MG63 (cell line): Measurements from ENCODE around the gene COL5A2. TPM values are rescaled to one million over a fixed set of nuclear protein-coding genes. Genes with fewer than 3 reads are reported as not detected.

Experiments
- DNase-seq: peaks from one replicate; pipeline ENCODE4 v3.0.0-alpha.2; 2020
- H3K27me3 ChIP-seq: fragments of 250-450 bp; sonication (Bioruptor Pico); 2 replicates; pipeline ENCODE4 v1.5.1; 2020; ENCODE audit warnings: mild to moderate bottlenecking, moderate library complexity
- H3K36me3 ChIP-seq: fragments of 250-450 bp; sonication (Bioruptor Pico); 2 replicates; pipeline ENCODE4 v1.5.1; 2020; ENCODE audit warnings: mild to moderate bottlenecking, moderate library complexity
- H3K4me3 ChIP-seq: fragments of 250-450 bp; sonication (Bioruptor Pico); 2 replicates; pipeline ENCODE4 v1.5.1; 2020; ENCODE audit warnings: mild to moderate bottlenecking, moderate library complexity
- H3K9me3 ChIP-seq: fragments of 250-450 bp; sonication (Bioruptor Pico); 2 replicates; pipeline ENCODE4 v1.5.1; 2020; ENCODE audit warnings: mild to moderate bottlenecking, moderate library complexity
- total RNA-seq: library from RNA; depleted of rRNA; stranded (reverse); fragments of >200 nt; shearing (Covaris generic); gene quantifications from 2 replicates; pipeline ENCODE4 v1.2.3, GENCODE V29; 2014; ENCODE audit warnings: low replicate concordance

COL5A2 gene
- total RNA-seq, 1 experiment from 2014 or later, result 488 TPM

DNA sequence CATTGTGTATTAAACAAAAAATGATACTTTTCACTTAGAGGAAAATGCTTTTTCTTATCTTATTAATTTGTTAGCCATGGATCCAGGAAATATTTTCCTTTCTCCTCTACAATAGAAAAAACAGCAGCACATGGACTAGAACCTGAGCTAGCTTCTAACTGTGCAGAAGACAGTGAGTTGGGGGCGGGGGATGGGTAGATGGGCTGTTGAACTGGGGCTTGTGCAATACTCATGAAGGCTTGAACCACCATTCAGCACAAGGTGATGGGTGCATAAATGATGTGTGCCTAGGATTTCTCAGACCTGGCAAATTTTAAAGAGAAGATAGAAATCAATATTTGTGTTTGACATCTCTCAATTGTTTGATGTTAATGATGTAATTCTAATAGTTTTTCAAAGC is 42.0 kb downstream of the COL5A2 start:
- DNase-seq, result peak; percentile 1
- peaks cover 42% of the 10 kb centered on the region for H3K36me3 ChIP-seq
- H3K9me3 ChIP-seq, result no peaks in the 10 kb centered on the region
- no peaks in the 10 kb centered on the region for H3K27me3 ChIP-seq
- no peak overlapping the region for H3K4me3 ChIP-seq

DNA sequence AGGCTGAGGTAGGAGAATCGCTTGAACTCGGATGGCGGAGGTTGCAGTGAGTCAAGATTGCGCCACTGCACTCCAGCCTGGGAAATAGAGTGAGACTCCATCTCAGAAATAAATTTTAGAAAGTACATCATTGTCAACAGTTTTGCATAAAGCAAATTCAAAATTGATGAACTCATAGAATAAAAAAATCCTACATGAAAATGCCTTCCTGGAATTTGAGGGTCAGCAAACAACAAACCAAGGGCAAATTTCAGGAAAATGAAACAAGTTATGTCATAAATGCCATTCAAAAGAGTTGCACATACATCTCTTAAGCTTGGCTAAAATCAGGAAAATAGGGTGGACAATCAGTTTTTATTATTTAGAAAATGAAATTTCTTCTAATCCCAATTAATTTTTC is 45.1 kb downstream of the COL5A2 start:
- peaks cover 40% of the 10 kb centered on the region for H3K36me3 ChIP-seq
- H3K27me3 ChIP-seq, result no peaks in the 10 kb centered on the region
- no peak overlapping the region for H3K4me3 ChIP-seq
- no peaks in the 10 kb centered on the region for H3K9me3 ChIP-seq
- no peak for DNase-seq

DNA sequence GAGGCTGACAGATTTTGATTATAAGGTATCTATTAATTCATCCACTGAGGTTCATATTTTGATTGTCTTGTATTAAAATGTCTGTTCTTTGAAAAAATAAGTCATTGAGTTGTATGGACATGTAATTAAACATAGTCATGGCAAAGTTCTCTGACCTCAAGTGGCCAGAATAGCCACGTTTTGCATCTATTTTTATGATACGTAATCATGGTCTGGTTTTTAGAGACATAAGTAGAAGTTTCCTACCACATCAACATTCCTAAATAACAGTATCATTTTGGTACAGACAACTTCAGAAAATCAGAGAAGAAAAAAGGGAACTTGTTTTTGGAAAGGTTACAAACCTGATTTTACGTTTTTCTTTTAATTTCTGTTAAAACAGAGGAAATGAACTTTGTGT is 47.6 kb downstream of the COL5A2 start:
- no peak overlapping the region for H3K4me3 ChIP-seq
- peaks cover 41% of the 10 kb centered on the region for H3K36me3 ChIP-seq
- H3K9me3 ChIP-seq, result no peaks in the 10 kb centered on the region
- no peaks in the 10 kb centered on the region for H3K27me3 ChIP-seq
- no peak for DNase-seq

DNA sequence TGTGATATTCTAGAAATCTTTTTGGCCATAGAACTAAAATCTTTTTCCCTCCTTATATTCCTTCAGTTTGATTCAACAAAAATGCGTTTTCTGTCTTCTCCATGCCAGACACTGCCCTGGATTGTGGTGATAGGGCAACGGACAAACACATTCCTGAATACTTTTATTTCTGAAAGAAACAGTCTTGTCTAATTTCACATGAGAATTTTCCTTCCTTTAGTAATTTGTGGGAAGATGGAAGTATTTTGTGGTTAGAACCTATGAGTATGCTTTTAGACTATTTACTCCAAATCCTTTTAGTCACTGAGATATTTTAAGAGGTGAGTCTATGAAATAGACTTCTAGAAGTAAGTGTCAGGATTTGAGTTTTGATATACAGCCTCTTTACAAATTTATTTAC is 49.6 kb downstream of the COL5A2 start:
- H3K9me3 ChIP-seq, result no peaks in the 10 kb centered on the region
- no peak overlapping the region for H3K4me3 ChIP-seq
- H3K27me3 ChIP-seq, result no peaks in the 10 kb centered on the region
- DNase-seq, result peak; percentile 30
- H3K36me3 ChIP-seq, result peaks cover 54% of the 10 kb centered on the region

DNA sequence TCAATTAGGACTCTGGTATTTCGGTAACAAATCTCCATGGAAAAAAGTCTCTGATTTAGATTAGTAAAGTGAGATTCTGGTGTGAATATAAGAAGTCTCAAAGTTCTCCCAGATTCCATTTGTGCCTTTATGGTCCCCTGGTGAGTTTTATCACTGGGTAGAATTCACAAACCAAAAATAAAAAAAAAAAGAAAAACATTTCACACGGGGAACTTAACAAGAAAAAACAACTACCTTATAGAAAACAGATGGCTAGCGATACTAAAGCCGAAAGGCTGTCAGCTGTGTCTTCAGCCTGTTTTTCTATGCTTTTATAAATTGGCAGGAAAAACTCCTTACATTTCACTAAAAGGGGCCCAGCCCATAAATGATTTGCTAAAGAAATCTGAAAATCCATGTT is 50.6 kb downstream of the COL5A2 start:
- Histone ChIP-seq H3K27me3 (no peaks in the 10 kb centered on the region), H3K4me3 (no peak overlapping the region)

DNA sequence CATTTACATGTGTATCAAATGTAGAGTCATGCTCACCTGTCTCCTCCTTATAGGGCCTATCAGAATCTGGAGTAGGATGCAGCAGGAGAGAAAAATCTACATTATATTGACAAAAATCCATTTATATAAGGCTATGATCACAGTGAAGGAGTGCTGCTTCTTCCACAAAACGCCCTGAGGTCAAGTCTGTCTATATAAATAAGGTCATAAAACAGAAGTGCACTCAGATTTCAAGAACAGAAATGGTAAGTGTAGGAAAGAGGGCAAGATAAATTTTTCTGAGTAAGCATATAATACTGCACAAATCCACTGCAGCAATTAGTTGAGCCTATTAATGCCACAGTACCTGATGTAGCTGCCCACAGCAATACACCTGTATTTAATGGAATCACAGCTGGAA is 51.8 kb downstream of the COL5A2 start:
- DNase-seq, result no peak
- no peaks in the 10 kb centered on the region for H3K9me3 ChIP-seq
- peaks cover 45% of the 10 kb centered on the region for H3K36me3 ChIP-seq
- H3K4me3 ChIP-seq, result no peak overlapping the region
- H3K27me3 ChIP-seq, result no peaks in the 10 kb centered on the region

More for the DNA sequence above, 50.6 kb downstream of the COL5A2 start:
- Histone ChIP-seq H3K36me3 (peaks cover 50% of the 10 kb centered on the region), H3K9me3 (no peaks in the 10 kb centered on the region)
- no peak for DNase-seq

DNA sequence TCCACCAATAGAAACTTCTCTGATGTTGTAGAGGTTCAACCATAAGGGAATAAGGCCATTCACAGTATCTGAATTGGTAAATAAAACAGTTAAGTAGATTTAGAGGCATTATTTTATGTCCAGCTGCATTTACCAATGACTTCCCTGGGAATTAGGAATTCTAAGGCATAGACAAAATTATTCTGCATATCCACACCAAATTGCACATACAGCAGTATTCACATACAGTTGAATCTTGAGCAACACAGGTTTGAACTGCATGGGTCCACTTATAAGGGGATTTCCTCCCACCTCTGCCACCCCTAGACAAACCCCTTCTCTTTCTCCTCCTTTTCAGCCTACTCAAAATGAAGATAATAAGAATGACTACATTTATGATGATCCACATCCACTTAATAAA is 54.4 kb downstream of the COL5A2 start:
- no peaks in the 10 kb centered on the region for H3K9me3 ChIP-seq
- no peak overlapping the region for H3K4me3 ChIP-seq
- no peaks in the 10 kb centered on the region for H3K27me3 ChIP-seq
- peaks cover 44% of the 10 kb centered on the region for H3K36me3 ChIP-seq
- no peak for DNase-seq

DNA sequence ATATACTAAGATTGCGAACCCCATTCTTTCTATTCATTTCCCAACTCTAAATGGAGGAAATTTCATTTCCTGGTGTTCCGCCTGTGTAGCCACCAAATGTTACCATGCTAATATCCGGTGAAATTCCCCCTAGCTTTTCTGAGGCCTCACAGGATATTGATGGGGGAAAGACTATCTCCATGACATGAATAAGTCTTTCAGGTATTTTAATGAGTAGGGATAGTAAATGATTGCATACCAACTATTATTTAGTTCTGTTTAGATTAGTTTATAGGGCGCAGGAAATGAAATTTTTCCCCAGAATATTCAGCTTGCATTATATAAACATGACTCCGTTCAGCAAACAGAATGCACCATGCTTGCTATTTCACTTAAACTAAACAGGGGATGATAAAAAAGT is 55.4 kb downstream of the COL5A2 start:
- DNase-seq, result no peak
- Histone ChIP-seq H3K36me3 (peaks cover 44% of the 10 kb centered on the region), H3K27me3 (no peaks in the 10 kb centered on the region), H3K4me3 (no peak overlapping the region), H3K9me3 (no peaks in the 10 kb centered on the region)

DNA sequence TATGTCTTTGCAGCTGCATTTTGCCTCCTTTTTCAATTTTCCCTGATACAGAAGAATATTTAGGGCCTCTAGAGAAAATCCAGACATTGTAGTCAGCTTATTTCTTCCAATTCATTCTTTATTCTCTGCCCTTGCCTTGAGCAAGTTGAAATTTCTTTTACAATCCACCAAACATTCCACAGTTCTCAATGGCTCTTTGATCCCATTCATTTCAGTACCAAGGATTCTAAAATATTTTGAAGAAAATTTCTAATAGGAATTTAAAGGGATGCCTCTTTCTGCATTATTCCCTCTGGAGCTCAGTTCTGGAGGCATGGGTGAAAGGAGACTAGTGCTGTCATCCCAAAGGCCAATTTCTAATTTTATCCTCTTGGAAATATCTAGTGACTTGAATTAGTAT is 61.2 kb downstream of the COL5A2 start:
- H3K9me3 ChIP-seq, result no peaks in the 10 kb centered on the region

DNA sequence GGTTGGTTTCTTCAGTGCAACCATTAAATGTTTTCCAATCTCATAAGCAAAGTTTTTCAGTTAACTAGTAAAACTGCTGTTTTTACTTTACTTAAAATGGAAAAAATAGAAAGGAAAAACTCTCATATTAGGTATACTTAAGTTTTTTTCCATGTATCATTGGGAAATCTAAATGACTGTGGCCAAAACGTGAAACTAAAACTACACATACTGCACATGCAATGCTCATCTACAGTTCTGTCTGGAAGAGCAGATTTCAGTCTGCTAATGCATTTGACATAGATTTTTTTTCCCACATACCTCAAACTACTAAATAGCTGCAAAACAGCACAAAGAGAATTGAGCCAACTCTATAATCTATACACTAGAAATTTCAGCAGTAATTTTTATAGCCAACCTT is 62.6 kb downstream of the COL5A2 start:
- H3K36me3 ChIP-seq, result peaks cover 14% of the 10 kb centered on the region
- no peaks in the 10 kb centered on the region for H3K27me3 ChIP-seq
- no peaks in the 10 kb centered on the region for H3K9me3 ChIP-seq
- no peak overlapping the region for H3K4me3 ChIP-seq
- DNase-seq, result no peak

More for the DNA sequence above, 61.2 kb downstream of the COL5A2 start:
- peaks cover 15% of the 10 kb centered on the region for H3K36me3 ChIP-seq
- H3K27me3 ChIP-seq, result no peaks in the 10 kb centered on the region
- no peak for DNase-seq
- no peak overlapping the region for H3K4me3 ChIP-seq

DNA sequence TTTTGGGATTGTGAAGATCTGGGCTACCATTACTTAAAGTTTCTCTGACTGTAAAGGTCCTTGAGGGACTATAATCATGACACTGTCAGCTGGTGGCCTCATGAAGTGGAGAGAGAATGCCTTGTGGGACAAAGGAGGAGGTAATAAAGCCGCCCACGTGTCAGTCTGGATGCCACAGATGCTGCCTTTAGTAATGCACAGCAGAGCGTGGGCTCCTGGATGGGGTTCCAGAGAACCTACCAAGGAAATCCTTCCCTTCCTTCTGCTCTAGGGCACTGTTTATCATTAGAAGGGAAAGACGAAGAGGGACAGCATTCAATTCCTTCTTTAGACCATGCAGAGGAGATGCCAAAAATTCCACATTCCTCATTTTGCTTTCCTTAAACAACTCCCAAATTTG is 63.5 kb downstream of the COL5A2 start:
- H3K36me3 ChIP-seq, result peaks cover 12% of the 10 kb centered on the region
- no peaks in the 10 kb centered on the region for H3K9me3 ChIP-seq
- DNase-seq, result no peak
- no peak overlapping the region for H3K4me3 ChIP-seq
- H3K27me3 ChIP-seq, result no peaks in the 10 kb centered on the region

DNA sequence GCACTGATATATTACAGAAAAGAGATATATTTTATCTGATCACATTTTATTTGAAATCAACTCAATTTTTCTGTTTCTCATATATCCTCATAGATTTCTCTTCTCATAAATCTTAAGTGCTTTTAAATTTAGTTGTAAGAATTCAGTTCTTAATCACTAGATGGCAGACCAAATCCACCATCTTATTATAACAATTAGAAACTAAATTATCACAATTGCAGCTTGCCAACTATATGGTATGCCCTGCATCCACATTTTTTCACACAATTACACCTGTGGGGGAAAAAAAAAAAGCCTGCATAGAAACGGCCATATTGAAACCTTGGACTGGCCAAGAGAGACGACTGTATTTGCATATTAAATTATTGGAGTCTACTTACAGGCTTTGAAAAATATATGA is 64.4 kb downstream of the COL5A2 start:
- Histone ChIP-seq H3K9me3 (no peaks in the 10 kb centered on the region), H3K36me3 (peaks cover 15% of the 10 kb centered on the region), H3K27me3 (no peaks in the 10 kb centered on the region), H3K4me3 (no peak overlapping the region)
- DNase-seq, result no peak

DNA sequence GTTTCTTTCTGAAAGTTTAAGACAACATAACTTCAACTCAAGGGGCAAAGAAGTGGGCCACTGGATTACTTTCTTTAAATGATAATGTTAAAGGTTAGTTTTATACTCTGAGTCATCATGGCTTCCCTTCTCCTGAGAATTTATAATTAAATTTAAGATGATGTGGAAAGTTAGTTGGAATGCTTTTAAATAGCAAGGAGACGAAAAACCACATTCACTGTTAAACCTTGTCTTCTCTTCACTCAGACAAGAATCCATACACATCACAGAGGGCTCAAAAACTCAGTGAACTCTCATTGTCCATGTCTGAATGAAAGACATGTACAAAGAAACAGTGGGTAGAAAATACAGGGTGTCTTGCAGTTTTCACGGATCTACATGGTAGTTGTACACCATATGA is 65.6 kb downstream of the COL5A2 start:
- no peak for DNase-seq
- Histone ChIP-seq H3K9me3 (no peaks in the 10 kb centered on the region), H3K27me3 (no peaks in the 10 kb centered on the region), H3K36me3 (peaks cover 27% of the 10 kb centered on the region), H3K4me3 (no peak overlapping the region)

DNA sequence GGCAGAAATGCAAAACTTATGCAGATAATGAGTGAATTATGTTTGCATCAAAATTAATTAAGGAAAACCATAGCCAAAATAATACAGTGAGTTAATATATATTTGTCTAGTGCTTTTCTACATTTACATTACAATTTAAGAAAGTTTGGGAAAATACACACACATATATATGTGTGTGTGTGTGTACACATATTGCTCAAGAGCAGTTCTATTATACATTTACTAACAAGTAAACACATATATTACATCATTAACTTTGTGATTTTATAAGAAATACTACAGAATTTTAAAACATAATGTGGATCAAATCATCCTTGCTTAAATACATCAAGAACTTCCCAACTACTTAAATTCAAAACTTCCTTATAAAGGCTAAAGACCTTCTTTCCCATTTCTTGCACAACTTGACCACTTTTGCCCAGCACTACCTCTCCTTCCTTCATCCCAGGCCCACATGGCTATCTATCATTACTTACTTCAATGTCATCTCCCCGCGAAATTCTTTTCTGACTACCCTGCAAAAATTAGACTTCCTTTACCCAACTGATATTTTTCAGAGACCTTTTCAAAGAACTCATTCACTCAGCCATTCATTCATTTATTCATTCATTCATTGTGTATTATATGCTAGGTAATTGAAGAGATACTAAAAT is 68.4 kb downstream of the COL5A2 start:
- Histone ChIP-seq H3K9me3 (no peaks in the 10 kb centered on the region), H3K27me3 (no peaks in the 10 kb centered on the region), H3K36me3 (peaks cover 54% of the 10 kb centered on the region), H3K4me3 (no peak overlapping the region)
- DNase-seq, result no peak

DNA sequence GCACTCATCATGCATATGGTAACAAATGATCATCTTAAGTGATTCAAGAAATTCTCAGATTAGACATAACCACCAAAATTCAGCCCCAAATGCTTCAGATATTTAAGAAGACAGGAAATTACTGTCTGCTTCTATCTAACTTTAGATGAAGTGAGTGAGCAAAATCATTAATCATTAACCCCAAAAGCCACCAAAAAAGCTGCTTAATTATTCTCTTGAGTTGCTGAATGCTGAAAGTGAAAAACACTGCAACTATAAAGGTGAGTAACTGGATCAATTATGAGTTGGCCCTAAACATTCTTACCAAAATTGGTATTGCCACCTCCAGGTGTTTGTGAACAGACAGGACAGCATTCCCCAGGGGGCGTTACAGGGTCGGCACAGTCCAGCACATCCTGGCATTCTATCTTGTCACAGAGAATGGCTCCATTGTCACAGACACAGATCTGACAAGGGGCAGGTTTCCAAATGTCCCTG is 69.6 kb downstream of the COL5A2 start:
- Histone ChIP-seq H3K36me3 (peaks cover 54% of the 10 kb centered on the region), H3K27me3 (no peaks in the 10 kb centered on the region)
- no peak for DNase-seq

DNA sequence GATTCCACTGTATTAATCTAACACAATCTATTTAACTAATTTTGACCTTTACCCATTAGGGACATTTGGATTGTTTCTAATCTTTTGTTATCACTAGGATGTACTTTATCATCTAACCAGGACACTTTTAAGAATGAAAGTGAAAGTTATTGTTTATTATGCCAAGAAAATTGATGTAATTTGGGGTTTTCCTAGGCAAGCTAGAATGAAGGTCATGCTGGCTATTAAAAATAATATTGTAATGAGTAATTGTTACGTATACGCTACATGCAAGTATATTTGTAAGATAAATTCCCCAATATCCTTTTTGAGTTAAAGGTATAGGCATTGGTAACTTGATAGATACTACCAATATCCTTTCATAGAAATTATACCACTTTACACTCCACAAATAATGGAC is 74.6 kb downstream of the COL5A2 start:
- DNase-seq, result no peak
- no peaks in the 10 kb centered on the region for H3K27me3 ChIP-seq
- H3K9me3 ChIP-seq, result no peaks in the 10 kb centered on the region
- H3K36me3 ChIP-seq, result peaks cover 62% of the 10 kb centered on the region
- no peak overlapping the region for H3K4me3 ChIP-seq

More for the DNA sequence above, 69.6 kb downstream of the COL5A2 start:
- Histone ChIP-seq H3K9me3 (no peaks in the 10 kb centered on the region), H3K4me3 (no peak overlapping the region)

DNA sequence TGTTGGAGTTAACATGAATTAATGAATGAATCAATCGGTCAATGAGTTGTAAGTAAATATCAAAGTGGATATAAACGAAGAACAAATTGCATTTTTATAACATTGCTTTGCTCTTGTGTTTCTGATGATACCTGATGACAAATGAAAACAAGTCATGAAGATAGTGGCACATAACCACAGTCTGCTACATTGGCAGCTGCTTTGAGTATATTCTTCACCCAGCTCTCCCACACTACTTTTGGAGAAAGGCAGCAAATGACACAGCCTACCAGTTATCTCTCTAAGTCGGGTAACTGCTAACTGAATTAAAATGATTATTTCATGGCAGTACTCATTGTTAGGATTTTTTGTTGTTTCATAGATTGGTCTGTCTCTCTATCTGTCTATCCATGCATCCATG is 76.8 kb downstream of the COL5A2 start:
- Histone ChIP-seq H3K9me3 (no peaks in the 10 kb centered on the region), H3K4me3 (no peak overlapping the region), H3K27me3 (no peaks in the 10 kb centered on the region), H3K36me3 (peaks cover 54% of the 10 kb centered on the region)
- DNase-seq, result no peak

DNA sequence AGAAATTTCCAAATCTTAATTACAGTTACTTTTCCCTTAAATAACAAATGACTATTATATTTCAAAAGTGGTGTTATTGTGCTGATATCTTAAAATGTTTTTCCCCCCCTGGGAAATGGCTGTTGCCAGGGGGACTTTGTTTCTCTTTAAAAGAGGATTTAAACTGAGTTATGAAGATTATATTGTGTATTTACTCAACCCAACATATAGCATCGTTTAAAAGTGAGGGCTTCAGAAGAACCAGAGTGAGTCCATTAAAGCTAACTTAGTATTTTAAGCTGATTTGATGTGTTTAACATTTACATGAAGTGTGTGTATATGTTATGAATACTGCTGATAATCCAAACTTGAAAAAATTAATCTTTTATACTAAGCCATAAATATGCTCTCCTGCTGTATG is 81.6 kb downstream of the COL5A2 start:
- H3K27me3 ChIP-seq, result no peaks in the 10 kb centered on the region
- H3K36me3 ChIP-seq, result peaks cover 57% of the 10 kb centered on the region
- H3K9me3 ChIP-seq, result no peaks in the 10 kb centered on the region
- no peak for DNase-seq
- no peak overlapping the region for H3K4me3 ChIP-seq
